Bone marrow (tissue), 2 donors: ENCODE results near the gene ALOXE3.
"Not testable (repeated sequence)": the region's sequence is repeated elsewhere in the genome, so short reads cannot be mapped to it uniquely, and the experiment has no call there.

Experiments
- DNase-seq, 2 donors: peaks; one replicate each; lab custom pipeline; 2025; lab: John Stamatoyannopoulos, UW

Gene ALOXE3

DNA sequence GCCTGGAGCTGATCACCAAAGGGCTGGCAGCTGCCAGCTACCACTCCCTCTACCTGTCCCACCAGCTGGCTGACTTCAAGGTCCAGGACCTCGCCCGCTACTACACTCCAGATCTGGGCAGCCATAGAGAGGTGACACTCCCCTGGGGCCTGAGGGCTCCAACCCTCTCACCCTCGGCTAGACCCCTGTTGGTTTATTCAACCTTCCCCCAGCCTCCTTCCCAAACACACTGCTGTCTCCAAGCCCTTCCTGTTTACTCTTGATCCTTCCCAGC, 48.8 kb downstream of the ALOXE3 start:
- DNase-seq: no peak

DNA sequence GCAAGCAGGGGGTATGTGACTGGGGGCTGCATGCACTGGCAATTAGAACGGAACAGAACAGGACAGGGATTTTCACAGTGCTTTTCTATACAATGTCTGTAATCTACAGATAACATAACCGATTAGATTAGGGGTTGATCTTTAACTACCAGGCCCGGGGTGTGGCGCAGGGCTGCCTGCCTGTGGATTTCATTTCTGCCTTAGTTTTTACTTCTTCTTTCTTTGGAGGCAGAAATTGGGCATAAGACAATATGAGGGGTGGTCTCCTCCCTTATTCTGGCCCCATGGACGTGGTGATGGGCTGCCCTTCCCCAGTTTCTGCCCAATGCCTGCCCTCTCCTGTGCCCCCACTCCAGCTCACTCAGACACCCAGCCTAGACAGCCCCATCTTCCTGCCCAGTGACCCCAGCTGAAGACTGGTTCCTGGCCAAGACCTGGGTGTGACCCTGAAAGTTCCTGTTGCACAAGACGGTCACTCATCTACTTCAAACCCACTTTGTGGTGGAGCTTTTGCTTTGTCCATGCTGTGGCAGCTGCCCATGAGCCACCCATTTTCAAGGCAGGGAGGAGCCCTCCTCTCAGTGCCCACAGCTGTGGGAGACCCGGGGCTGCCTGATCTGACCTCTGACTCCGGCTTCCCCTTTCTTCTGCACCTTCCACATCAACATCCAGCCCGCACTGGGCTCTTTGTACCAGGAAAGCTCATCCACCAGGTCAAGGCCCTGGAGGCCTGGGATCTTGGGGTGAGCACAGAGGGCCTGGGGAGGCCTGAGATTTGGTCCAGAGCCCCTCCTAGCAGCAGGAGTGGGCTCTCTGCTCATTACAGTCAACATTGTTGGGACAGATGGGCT, 49.4 kb downstream of the ALOXE3 start:
- peak in 1 of 2 donors; percentile 72 for DNase-seq

DNA sequence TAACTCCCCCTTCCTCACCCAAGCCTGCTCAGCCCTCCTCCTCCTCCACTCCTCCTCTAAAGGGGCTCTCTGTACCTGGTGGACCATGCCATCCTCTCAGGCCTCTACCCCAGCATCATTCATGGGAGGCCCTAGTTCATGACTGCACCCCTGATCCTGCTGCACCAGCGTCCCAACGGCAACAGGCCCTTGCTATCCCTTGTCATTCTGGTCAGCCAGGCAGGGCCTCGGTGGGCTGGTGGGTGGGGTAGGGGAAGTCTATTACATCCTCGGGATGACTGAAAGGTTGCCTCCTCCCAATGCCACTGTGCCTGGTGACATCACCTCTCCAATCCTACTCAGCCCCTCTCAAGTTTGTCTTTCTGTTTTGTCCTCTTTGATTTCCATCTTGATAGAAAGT, 50.5 kb downstream of the ALOXE3 start:
- no peak for DNase-seq

DNA sequence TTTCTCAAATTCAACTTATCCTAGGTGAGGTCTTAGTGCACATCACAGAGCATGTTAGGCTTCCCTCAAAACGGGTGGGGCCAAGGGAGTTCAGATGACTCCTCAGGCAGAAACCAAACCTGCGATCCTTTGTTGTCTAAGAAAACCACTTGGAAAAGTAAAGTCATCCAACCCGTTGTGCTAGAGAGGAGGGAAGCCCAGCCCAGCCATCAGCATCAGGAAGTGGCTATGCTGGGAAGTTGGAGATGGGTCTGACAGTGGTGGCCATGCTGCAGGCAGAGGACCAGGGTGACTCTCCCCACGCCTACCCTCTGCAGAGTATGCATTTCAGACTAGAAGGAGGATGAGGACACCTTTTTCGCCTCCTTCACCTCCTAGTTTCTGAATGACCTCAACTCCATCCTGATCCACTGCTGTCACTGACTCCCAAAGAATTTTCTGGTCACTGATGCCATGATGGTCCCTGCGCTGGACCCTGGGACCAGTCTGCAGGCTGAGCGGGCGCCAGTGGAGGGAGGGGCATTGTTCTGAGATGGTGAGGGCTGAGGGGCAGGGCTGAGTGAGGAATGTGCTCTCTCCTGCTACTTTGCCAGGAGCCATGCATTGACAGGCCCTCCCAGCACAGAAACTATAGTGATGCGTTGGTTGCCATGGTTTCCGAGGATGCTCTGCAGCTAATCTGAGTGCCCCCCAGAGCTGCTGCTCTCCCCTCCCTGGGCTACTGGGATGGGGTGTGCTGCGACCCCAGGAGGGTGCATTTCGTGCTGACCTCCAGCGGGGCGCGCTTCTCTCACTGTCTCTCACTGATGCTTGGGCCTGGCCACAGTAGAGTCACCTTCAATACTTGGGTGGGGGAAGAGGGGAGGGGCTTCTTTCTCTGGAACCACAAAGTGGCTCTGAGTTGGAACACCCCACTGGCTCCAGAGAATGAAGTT, 51.2 kb downstream of the ALOXE3 start:
- DNase-seq: no peak

DNA sequence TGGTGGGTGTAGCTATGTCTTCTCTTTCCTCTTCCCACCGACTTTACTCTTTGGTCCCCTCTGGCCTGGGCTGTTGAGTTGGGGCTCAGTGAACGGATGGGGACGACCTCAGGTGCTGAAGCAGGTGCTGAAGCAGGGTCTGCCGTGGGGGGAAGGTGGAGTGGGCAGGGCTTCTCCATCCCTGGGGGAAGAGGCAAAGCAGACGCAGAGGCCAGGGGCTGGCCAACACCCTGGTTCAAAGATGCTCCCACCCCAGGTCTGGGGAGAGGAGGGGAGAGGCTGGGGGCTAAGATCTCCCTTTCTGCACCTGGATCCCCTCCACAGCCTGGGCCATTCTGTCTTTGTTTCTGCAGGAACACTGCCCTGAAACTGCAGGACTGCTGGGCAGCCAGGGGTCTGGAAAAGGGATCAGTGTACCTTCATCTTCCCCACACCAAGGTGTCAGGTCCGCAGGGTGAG, 53.7 kb downstream of the ALOXE3 start:
- DNase-seq: no peak

DNA sequence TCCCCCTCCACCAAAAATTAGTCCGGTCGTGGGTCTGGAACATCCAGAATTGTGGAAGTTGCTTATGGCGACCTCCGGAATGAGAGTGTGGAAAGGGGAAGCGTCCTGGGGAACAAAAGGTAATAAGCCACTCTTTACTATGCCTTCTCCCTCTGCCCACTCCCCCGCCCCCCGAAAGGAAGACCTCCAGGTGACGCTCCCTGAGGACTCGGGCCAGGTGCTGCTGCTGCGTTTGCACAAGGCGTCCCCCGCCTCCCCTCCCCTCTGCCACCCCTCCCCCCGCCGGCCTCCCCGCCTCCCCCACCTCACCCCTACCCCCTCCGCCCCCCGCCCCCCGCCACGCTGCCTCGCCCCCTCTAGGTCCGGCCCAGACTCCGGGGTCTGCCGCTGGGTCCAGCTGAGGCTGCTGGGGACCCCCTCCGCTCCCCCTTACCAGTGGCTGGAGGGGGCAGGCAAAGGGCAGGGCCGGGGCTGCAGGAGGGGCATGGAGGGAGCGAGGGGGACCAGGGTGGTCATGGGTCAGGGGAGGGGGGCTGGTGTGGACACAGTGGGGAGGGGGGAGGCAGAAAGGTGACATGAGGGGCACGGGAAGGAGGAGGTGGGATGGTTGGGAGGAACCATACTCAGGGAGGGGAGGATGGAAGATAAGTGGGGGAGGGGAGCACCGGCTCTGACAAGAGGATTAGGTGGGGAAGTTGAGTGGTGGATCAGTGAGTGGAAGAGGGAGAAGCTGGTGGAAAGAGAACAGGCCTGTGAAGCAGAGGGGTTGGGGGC, 54.4 kb downstream of the ALOXE3 start:
- no peak for DNase-seq

DNA sequence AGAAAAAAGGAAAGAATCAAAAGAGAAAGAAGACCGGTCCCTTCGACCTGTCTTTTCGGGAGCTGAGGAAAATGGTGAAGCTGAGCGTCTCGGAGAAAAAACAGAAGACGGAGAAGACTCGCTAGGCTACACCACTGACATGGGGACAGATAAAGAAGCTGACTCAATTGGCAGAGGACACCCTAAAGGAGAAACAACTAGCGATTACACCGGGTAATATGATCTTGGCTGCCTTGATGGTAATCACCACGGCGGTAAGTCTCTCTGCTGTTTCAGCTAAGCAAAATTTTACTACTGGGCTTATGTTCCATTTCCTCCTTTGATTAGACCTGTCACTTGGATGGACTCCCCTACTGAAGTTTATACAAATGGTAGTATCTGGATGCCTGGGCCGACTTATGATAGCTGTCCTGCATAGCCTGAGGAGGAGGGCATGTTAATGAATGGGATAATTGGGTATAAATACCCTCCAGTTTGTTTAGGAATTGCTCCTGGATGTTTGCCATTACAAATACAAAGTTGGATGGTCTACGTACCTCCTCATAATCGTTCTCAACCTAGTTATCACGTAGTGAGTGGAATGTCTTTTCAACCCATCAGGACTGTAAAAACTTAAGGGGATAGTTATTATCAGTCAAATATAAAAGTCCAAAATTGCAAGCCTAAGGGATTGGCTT, 55.4 kb downstream of the ALOXE3 start:
- no peak for DNase-seq

DNA sequence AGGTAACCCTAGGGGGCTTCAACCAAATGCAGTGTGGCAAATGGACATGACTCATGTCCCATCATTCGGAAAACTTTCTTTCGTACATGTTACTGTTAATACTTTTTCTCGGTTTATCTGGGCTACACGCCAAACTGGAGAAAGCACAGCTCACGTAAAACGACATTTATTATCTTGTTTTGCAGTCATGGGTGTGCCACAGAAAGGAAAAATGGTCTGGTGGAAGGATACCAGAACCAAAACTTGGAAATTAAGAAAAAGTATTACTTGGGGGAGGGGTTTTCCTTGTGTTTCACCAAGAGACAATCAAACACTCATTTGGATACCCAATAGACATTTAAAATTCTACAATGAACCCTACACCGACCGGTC, 55.9 kb downstream of the ALOXE3 start:
- no peak for DNase-seq

DNA sequence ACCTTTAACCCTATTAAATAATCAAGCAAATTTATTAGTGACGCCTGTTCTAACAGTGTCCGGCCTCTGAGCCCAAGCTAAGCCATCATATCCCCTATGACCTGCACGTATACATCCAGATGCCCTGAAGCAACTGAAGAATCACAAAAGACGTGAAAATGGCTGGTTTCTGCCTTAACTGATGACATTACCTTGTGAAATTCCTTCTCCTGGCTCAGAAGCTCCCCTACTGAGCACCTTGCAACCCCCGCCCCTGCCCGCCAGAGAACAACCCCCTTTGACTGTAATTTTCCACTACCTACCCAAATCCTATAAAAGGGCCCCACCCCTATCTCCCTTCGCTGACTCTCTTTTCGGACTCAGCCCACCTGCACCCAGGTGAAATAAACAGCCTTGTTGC, 56.5 kb downstream of the ALOXE3 start:
- DNase-seq: not testable (repeated sequence)

DNA sequence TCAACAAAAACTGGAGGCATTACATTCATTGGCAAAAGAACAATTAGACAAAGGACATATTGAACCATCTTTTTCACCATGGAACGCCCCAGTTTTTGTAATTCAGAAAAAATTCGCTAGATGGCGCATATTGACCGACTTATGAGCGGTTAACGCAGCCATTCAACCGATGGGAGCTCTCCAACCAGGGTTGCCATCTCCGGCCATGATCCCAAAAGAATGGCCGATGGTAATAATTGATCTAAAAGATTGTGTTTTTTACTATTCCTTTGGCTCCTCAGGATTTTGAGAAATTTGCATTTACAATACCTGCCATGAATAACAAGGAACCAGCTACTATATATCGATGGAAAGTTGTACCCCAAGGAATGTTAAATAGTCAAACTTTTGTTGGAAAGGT, 58.0 kb downstream of the ALOXE3 start:
- peak in 1 of 2 donors; percentile 33 for DNase-seq

DNA sequence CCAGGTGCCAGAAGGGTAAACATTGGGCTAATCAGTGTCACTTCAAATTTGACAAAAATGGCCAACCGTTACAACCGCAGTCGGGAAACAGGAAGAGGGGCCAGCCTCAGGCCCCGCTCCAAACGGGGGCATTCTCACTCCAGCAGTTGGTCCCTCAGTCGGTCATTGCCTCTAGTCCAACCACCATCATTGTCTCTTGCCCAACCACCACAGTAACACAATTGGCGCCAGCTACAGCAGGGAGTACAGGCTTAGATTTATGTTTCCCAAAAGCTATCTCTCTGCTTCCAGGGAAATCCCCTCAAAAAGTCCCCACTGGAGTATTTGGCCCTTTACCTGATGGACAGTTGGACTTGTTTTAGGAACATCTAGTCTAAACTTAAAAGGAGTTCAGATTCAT, 59.2 kb downstream of the ALOXE3 start:
- no peak for DNase-seq

DNA sequence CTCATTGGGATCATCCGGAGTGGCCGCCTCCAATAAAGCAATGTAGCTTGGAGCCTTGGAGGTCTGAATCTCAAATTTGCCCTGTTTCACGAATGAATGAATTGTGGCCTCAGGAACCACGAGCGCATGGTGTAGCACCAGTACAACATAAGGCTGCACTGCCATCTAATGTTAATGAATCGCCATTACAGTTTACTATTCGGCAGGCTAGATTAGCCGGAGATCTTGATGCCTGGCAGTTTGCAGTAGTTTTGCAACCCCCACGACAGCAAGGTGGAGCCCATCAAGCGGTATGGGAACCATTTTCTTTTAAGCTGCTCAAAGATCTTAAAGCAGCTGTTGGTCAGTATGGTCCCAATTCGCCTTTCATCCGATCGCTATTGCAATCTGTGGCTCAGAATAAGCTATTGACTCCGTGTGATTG, 60.6 kb downstream of the ALOXE3 start:
- DNase-seq: peak in 1 of 2 donors; percentile 79

DNA sequence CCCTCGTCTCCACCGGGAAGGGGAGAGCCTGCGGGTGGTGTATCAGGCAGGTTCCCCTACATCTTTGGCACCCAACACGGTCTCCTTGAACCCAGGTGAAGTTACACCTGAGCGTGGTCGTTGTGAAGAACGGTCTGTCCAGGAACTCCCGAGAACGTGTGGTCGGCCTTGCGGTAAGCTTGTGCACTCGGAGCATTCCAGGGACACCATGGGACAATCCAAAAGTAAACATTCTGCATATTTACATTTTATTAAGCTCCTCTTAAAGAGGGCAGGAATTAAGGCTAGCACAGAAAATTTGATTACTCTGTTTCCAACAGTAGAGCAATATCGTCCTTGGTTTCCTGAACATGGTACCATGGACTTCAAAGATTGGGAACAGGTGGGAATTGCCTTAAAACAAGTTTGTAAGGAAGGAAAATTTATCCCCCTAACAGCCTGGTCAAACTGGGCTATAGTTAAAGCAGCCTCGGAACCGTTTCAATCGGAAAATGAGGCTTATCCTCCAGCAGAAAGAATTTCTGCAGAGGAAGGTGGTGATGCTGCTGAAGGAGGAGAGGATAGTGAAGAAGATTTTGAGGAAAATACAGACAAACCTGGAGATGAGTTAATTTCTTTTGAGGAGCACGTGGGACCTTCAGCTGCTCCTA, 61.2 kb downstream of the ALOXE3 start:
- no peak for DNase-seq

DNA sequence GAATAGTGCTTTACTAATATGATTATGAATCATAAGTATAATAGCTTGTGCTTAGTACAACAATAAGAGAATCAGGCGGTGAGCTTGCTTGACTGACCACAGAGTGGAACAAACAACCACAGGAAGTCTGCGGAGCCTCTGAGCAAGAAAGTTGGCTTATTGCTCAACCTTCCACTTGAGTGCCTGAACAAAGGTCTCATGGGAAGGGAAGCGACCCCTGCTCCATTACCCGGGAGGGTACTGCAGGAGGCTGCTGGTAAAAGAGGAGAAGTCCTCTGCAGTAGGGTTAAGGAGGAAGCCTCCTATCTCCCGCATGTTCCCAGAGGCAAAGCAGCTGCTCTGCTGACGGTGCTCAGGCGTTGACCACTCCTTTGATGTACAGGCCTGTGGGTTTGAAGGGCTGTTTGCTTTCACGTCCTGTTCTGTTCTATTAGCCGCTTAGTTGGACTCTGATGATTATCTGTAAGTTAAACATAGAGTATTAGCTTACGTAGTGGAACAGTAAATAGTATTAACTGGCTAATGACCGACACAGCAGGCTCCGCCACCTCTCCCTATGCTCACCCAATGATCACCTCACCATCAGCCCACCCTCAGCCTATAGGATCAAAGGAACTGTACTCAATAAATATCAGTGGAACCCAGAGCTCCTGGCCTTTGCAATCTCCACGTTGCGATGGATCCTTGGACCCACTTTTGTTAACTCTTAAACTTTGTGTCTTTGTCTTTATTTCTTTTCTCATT, 61.9 kb downstream of the ALOXE3 start:
- DNase-seq: peak; percentile 54 to 86

DNA sequence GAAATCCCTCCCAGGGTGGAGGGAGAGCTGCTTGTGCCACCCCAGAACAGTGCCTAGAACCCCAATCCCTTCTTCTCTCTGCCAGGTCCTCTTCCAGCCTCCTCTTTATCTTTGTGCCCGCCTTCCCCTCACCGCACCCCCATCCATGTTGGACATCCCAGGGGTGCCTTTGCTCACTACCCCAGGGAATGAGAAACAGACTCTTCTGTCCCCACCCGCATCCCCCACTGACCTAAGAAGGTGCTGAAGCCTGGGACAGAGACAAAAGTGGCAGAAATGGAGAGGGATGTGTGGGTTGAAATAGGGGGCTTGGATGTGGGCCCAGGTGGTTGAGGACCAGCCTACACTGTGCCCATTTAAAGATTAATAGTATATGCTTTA, 62.5 kb downstream of the ALOXE3 start:
- peak in 1 of 2 donors; percentile 54 for DNase-seq

DNA sequence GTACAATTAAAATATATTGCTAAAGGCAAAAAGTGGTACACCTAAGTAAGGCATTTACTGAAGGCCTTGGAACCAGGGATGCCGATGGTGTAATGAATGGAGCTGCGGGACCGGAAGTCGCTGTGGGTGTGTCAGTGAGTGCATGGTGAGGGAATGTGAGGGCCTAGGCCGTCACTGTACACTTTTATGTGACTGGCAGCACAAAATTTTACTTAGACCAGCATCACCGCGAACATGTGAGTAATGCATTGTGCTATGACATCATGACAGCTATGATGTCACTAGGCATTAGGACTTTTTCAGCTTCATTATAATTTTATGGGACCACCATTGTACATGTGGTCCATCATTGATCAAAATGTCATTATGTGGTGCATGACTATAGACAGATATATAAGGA, 64.7 kb downstream of the ALOXE3 start:
- no peak for DNase-seq

DNA sequence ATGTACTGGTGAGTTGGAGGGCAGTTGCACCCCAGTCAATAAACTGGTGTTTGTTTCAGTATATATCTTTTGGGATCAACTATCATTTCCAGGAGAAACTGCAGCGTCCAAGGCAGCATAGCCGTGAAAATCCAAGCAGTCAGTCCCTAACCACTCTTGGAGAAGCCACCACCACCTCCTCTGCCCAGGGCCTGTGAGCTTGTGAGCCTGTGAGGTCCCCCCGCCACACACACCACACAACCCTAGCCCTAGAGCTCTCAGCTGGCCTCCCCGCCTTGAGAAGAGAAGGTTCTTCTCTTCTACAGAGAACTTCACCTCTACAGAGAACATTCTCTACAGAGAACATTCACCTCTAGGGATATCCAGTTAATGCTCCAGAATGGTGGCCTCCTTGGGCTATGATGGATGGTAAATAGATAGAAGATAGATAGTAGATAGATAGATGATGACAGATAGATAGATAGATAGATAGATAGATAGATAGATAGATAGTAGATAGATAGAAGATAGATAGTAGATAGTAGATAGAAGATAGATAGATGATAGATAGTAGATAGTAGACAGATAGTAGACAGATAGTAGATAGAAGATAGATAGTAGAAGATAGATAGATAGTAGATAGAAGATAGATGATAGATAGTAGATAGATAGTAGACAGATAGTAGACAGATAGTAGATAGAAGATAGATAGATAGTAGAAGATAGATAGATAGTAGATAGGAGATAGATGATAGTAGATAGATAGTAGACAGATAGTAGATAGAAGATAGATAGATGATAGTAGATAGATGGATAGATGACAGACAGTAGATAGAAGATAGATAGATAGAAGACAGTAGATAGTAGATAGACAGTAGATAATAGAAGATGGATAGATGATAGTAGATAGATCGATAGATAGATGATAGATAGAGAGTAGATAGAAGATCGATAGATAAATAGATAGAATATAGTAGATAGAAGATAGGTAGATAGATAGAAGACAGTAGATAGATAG, 65.8 kb downstream of the ALOXE3 start:
- no peak for DNase-seq

DNA sequence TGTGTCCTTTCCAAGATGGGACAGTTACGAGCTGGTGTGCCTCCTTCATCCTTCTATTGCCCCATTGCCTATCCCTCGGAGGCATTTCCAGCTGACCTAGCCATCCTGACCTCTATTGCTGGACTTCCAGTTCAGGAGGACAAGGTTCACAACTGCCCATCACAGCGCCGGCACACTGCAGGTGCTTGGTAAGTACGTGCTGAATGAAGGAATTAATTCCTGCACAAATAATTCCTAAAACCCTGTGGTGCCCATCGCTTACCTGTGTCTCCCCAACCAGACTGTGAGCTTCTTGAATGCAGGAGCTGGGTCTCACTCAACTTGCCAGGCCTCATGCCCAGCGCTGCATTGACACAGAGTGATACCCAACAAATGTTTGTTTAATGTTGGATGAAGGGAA, 66.5 kb downstream of the ALOXE3 start:
- DNase-seq: no peak

DNA sequence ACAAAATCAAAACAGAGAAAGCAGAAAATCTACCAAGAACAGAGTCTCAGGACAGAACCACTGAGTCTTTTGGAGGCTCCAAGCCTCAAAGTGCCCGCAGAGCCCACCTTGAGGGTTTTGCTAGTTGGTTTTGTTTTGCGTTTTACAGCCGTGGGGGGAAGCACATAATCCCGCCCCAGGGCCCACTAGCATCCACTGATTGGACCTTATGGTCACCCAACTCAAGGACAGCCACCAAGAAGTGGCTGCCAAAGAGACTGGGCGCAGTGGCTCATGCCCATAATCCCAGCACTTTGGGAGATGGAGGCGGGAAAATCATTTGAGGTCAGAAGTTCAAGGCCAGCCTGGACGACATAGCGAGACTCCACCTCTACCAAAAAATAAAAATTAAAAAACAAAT, 69.6 kb downstream of the ALOXE3 start:
- DNase-seq: no peak
